ENCODE data around the gene ZNF248.

Gene ZNF248

DNA sequence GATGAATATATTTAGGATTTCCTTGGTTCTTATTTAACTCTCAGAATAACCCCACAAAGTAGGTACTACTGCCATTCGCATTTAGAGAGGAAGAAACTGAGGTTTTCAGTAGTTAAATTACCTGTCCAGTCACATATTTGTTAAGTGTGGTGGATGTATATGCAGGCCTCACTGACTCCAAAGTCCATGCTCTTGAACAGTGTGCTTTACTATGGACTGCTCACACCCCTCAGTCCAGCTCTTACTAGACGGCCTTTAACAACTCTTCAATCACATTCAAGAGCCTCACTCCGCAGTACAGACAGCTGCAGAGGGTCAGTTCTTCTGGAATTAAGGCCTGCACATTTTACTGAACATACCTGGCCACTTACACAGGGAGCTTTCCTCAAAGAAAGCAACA lies 36.2 kb downstream of the ZNF248 start:
- TF ChIP-seq ZFX (IDR thresholded peaks at IDR 0.05; ENCODE audit: borderline replicate concordance) = no peak
- TF ChIP-seq, protein P1, sequence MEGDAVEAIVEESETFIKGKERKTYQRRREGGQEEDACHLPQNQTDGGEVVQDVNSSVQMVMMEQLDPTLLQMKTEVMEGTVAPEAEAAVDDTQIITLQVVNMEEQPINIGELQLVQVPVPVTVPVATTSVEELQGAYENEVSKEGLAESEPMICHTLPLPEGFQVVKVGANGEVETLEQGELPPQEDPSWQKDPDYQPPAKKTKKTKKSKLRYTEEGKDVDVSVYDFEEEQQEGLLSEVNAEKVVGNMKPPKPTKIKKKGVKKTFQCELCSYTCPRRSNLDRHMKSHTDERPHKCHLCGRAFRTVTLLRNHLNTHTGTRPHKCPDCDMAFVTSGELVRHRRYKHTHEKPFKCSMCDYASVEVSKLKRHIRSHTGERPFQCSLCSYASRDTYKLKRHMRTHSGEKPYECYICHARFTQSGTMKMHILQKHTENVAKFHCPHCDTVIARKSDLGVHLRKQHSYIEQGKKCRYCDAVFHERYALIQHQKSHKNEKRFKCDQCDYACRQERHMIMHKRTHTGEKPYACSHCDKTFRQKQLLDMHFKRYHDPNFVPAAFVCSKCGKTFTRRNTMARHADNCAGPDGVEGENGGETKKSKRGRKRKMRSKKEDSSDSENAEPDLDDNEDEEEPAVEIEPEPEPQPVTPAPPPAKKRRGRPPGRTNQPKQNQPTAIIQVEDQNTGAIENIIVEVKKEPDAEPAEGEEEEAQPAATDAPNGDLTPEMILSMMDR (IDR thresholded peaks at IDR 0.05) = no peak
- H3K27ac ChIP-seq = no peak overlapping the region

DNA sequence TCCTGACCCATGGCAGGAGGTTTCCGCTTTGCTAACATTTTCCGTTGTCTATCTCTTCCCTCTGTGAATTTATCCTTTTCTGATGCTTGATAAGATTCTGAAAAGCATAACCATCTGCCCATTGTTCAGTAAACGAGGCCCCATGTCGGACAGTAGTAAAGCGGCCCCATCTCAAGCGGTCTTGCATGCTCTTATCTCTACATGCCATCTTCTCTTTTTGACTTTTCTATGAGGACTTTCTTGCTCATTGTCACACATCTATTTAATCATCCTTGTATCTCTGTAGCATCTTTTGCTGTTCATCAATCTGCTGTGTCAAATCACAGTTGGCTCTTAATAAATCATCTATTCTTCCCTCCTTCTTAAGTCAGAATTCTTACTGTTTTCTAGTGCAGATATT lies 37.6 kb downstream of the ZNF248 start:
- no peak overlapping the region for H3K27ac ChIP-seq
- TF ChIP-seq, protein P1 (IDR thresholded peaks at IDR 0.05) = no peak
- TF ChIP-seq ZFX (IDR thresholded peaks at IDR 0.05; ENCODE audit: borderline replicate concordance) = no peak

DNA sequence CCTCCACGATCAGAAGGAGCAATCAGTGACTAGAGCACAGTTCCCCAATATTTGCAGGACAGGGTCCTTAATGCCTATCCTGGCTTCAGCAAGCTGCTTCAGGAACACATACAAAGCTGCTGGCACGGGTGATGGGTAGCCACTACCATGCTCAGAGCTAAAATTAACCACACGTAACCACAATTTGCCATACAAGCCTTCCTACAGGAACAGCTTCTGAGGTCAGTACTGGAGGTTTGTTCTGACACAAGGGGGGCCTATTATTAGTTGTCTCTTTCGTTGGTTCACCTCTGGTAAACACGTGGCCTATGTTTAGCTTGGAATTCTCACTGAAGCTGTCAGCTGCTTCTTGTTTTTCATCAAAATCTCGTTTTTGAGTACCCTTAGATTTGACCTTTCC lies 41.1 kb downstream of the ZNF248 start:
- H3K27ac ChIP-seq = no peak overlapping the region
- no peak for TF ChIP-seq ZFX (IDR thresholded peaks at IDR 0.05; ENCODE audit: borderline replicate concordance)
- TF ChIP-seq, protein P1 (IDR thresholded peaks at IDR 0.05) = no peak

DNA sequence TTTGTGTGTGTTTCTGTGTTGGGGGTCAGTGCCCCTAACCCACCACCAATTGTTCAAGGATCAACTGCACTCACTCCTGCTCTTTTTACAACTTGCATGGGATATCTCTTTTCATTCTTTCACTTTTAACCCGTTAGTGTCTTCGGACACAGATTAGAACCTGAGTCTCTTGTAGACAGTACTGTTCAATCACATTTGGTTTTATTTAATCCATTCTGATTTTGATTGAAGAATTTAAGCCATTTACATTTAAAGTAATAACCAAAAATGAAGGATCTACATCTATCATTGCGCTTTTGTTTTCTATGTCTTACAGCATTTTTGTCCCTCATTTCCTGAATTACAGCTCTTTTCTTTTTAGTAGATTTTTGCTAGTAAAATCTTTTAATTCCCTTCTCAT lies 43.6 kb downstream of the ZNF248 start:
- H3K27ac ChIP-seq = no peak overlapping the region
- TF ChIP-seq, protein P1 (IDR thresholded peaks at IDR 0.05) = no peak
- TF ChIP-seq ZFX (IDR thresholded peaks at IDR 0.05; ENCODE audit: borderline replicate concordance) = no peak

DNA sequence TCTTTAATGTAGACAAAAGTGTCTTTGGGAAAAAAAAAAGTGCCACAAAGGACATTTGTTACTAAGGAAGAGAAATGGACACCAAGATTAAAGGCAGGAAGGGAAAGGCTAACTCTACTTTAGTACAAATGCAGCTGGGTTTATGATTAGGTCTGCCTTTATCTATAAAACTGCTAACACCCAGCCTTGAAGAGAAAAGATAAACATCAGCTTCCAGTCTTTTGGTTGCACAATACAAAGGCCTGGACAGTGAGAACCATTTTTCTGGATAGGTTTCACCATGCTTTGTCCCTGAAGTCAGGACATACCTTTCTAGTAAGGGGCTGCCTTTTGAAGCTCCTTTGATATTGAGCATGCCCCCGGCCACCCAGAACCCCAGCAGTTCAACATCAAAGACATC lies 45.1 kb downstream of the ZNF248 start:
- TF ChIP-seq ZFX (IDR thresholded peaks at IDR 0.05; ENCODE audit: borderline replicate concordance) = no peak
- no peak overlapping the region for H3K27ac ChIP-seq

DNA sequence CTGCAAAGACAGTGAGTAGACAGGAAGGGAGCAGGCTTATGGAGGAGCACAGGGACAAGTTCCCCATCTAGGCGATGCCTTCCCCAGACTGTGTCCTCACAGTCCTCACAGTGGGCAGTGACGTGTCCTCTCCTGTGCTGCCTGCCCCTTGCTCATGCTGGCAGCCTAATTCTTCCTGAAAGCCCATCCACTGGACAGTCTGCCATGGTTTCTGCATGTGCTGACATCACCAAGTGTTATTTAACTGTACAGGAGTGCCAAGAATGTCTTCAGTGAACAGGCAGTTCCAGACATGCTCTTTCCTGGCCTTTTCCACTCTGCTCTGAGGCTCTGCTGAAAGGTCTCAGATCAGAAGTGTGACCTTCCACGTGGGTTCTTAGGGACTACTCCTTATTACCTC lies 54.1 kb downstream of the ZNF248 start:
- H3K27ac ChIP-seq = no peak overlapping the region

DNA sequence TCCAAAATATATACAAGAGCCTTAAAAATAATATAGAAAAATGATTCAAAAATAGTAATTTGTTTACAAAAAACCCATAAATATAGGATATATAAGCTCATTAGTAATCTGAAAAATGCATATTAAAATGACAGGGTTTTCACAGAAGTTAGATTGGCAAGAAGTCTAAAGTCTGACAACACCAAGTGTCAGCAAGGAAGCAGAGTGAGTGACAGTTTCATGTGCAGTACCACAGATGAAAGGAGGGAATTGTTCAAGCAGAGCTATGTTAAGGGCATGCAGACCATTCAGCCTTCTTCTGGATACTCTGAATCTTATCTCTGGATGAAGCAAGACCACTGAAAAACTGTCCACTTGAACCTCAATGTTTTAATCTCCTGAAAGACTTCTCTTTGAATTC lies 55.9 kb downstream of the ZNF248 start:
- no peak overlapping the region for H3K27ac ChIP-seq
- no peak for TF ChIP-seq ZFX (IDR thresholded peaks at IDR 0.05; ENCODE audit: borderline replicate concordance)
- TF ChIP-seq, protein P1 (IDR thresholded peaks at IDR 0.05) = no peak

More for the DNA sequence above, 54.1 kb downstream of the ZNF248 start:
- TF ChIP-seq ZFX (IDR thresholded peaks at IDR 0.05; ENCODE audit: borderline replicate concordance) = no peak
- TF ChIP-seq, protein P1 (IDR thresholded peaks at IDR 0.05) = no peak

DNA sequence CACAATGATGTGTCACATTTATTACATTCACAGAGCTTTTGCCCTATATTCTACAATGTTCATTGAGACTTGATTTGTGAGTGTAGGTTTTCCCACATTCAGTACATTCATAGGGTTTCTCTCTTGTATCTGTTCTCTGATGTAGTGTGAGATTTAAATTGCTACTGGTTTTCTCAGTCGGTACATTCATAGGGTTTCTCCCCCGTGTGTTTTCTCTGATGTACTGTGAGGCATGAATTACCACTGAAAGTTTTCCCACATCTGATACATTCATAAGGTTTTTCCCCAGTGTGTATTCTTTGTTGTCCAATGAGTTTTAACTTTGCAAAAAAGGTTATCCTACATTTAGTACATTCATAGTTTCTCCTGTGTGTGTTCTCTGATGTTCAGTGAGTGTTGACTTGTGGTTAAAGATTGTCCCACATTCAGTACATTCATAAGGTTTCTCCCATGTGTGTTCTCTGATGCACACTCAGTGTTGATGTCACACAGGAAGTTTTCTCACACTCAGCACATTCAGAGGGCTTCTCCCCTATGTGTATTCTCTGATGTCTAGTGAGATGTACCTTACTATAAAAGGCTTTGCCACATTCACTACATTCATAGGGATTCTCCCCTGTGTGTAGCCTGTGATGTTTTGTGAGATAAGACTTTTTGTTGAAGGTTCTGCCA lies 63.0 kb downstream of the ZNF248 start:
- H3K27ac ChIP-seq = no peak overlapping the region
- TF ChIP-seq, protein P1 (IDR thresholded peaks at IDR 0.05) = no peak
- TF ChIP-seq ZFX (IDR thresholded peaks at IDR 0.05; ENCODE audit: borderline replicate concordance) = no peak
